HFF-Myc (cell line): Measurements from ENCODE around the gene PNMA1.

Experiments used
- DNase-seq: peaks from one replicate; pipeline ENCODE4 v3.0.0-alpha.2; 2011; ENCODE audit warnings: low read depth; ENCODE audit errors: extremely low read depth
- H3K4me3 ChIP-seq: replicated peaks from 2 replicates; pipeline ENCODE4 v1.5.1; 2011; ENCODE audit warnings: low read depth, mild to moderate bottlenecking, control low read depth, low read length
- TF ChIP-seq, protein P1 (sequence below): IDR thresholded peaks from 2 replicates; pipeline ENCODE4 v1.5.1; 2012; ENCODE audit warnings: mild to moderate bottlenecking, low read depth, low read length, control low read depth; ENCODE audit errors: missing control alignments

The PNMA1 gene

DNA sequence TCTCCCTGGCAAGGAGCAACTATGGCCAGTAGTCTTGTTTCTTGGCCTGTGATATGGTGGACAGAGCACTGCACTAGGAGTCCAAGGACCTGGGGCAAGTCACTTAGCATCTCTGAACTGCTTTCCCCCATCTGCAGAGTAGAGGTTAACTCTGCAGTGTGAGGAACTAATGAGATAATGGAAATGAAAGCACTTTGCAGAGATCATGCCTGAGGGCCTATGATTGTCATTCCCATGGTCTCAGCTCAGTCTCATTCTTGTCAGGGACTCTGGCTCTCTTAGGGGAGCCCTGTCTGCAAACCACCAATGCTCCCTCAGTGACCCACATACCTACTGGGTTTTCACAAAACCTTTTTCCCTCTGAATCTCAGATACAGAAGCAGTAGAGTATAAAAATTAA, 6.5 kb upstream of the PNMA1 start:
- TF ChIP-seq, protein P1, sequence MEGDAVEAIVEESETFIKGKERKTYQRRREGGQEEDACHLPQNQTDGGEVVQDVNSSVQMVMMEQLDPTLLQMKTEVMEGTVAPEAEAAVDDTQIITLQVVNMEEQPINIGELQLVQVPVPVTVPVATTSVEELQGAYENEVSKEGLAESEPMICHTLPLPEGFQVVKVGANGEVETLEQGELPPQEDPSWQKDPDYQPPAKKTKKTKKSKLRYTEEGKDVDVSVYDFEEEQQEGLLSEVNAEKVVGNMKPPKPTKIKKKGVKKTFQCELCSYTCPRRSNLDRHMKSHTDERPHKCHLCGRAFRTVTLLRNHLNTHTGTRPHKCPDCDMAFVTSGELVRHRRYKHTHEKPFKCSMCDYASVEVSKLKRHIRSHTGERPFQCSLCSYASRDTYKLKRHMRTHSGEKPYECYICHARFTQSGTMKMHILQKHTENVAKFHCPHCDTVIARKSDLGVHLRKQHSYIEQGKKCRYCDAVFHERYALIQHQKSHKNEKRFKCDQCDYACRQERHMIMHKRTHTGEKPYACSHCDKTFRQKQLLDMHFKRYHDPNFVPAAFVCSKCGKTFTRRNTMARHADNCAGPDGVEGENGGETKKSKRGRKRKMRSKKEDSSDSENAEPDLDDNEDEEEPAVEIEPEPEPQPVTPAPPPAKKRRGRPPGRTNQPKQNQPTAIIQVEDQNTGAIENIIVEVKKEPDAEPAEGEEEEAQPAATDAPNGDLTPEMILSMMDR: no peak
- no peak overlapping the region for H3K4me3 ChIP-seq
- no peak for DNase-seq

- DNase-seq: no peak
- no peak overlapping the region for H3K4me3 ChIP-seq
- TF ChIP-seq, protein P1: no peak
Measured at GRCh38 chr14:73719791-73720190, 5.6 kb upstream of the PNMA1 start.

- no peak overlapping the region for H3K4me3 ChIP-seq
- DNase-seq: no peak
- TF ChIP-seq, protein P1: no peak
Measured at GRCh38 chr14:73719361-73719760, 5.2 kb upstream of the PNMA1 start.

DNA sequence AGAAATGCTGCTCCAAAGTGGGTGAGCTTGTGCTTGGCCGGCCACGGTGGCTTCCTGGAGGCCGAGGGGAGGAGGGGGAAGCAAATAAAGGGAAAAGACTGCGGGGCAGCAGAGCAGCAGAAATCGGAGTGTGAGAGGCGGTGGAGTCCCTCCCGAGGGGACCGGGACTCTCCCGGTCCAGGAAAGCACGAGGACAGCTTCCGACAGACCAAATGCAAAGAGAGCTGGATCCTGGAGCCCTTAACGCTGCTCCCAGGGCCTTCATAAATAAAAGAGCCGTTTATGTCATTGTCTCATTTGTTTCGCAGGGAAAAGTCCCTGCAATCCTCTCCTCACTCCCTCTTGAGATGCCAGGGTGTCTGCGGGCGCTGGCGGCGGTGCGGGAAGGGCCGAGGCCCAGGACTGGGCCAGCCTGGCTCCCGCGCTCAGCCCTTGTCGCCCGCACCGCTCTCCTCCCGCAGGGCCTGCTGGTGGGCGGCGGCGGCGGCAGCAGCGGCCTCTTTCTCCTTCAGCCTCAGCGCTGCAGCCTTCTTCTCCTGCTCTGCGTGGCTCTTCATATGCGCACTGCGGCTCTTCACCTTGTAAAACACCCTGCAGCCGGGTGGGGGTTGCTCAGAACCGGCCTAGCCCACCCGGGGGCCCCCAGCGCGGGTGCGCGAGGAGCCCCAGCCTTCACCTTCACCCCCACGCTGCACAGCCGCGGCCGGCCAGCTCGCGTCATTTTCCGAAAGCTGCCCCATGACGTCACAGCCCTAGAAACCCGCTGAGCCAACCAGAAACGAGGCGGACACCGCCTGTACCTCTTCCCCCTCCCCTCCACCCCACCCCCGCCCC, 4.5 kb upstream of the PNMA1 start:
- no peak overlapping the region for H3K4me3 ChIP-seq
- TF ChIP-seq, protein P1: no peak
- DNase-seq: no peak

DNA sequence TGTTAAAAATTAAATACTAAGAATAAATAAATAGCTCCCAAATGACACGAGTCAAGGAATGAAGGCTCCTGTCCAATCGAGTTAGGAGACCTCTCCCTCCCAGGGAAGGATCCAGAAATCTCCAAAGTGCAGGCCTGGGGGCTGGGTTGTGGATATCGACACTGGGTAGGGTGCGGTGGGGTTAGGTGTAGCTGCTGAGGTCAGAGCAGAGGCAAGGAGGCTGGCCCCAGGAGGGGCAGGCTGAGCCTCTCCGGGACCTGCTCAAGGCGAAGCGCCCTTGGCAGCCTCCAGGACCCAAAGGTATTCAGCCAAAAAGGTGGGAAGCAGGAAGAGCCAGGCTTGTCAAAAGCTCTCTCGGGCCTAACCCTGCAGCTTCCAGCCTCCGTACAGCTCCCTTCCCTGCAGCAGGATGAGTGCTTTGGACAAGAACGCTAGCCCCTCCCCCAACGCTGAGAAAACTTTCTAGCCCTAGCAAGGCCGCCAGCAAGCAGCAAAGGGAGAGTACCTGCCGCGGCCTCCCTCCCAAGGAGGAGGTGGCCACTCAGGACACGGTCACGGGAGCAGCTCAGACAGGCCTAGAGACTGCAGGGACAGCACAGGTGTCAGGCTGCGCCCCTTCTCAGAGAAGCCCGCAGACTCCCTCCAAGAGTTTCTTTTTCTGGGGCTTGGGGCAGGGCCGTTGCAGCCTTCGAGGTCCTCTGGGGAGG, 3.7 kb upstream of the PNMA1 start:
- TF ChIP-seq, protein P1: no peak
- H3K4me3 ChIP-seq: no peak overlapping the region
- no peak for DNase-seq

DNA sequence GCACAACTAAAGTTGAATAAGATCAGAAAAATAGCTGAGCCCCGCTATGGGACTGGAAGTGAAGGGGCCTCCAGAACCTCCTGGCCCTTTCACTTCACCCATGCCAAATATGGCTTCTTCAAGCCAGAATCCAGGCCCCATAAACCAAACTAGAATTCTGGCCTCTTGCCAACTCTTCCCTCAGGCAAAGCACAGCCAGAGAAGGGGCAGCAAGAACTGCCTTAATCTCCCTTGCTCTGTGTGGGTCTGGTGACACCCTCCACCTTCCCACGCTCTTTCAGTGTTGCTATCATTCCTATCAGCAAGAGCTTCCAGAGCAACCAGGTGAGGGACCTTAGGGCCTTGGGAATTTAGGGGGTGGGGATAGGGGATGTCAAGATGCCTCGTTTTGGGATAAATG, 3.1 kb upstream of the PNMA1 start:
- TF ChIP-seq, protein P1: no peak
- no peak overlapping the region for H3K4me3 ChIP-seq
- no peak for DNase-seq
